K562 treated with DMSO at 1 percent for 4 hours (cell line): ENCODE measurements around the gene TBX10. TPM values are rescaled to one million over a fixed set of nuclear protein-coding genes. Genes with fewer than 3 reads are reported as not detected.

Experiments used
- total RNA-seq: library from RNA; unstranded; fragments of 300-600 nt; gene quantifications from 2 replicates; pipeline ENCODE4 v1.2.3, GENCODE V29; 2022; ENCODE audit not compliant: insufficient read depth

Gene TBX10
- not detected in 2 replicates for total RNA-seq

GRCh38 chr11:67639438-67639859 lies at the start of gene TBX10:
Gene TBX10 (minus strand): TSS chr11:67639763. CDS start chr11:67639472, 291 bp downstream.

GRCh38 chr11:67674442-67674871 lies 34.9 kb upstream of the TBX10 start, which contains the start of gene ALDH3B2:
Gene ALDH3B2 (minus strand): TSS chr11:67674623. CDS start chr11:67666935, 7,688 bp downstream.

GRCh38 chr11:67629386-67630227 lies 10.0 kb downstream of the TBX10 start, which contains the start of gene NUDT8:
Gene NUDT8 (minus strand): TSS chr11:67629937. CDS start chr11:67629911, 26 bp downstream.

GRCh38 chr11:67606492-67607295 lies 32.9 kb downstream of the TBX10 start, which contains the start of gene NDUFV1:
Gene NDUFV1 (plus strand): TSS chr11:67606936. CDS start chr11:67607005, 69 bp downstream.

GRCh38 chr11:67583247-67584204 lies 56.0 kb downstream of the TBX10 start, which contains the start of gene GSTP1:
Gene GSTP1 (plus strand): TSS chr11:67583812. CDS start chr11:67583844, 32 bp downstream.

Other genes starting within 250 kb of the TBX10 start
- gene RAD9A, start 247.8 kb downstream of the TBX10 start, total RNA-seq: 38.7 and 39.2 TPM in 2 replicates
- gene PPP1CA, start 237.9 kb downstream of the TBX10 start, total RNA-seq: 321 and 325 TPM in 2 replicates
- gene TBC1D10C, start 235.7 kb downstream of the TBX10 start, total RNA-seq: 1.4 and 1.7 TPM in 2 replicates
- gene CARNS1, start 224.1 kb downstream of the TBX10 start, total RNA-seq: not detected in 2 replicates
- gene RPS6KB2, start 211.3 kb downstream of the TBX10 start, total RNA-seq: 72.1 and 83.4 TPM in 2 replicates
- 2.1 and 2.5 TPM in 2 replicates for gene PTPRCAP, start 202.1 kb downstream of the TBX10 start, total RNA-seq
- gene CORO1B, start 196.3 kb downstream of the TBX10 start, total RNA-seq: 222 and 228 TPM in 2 replicates
- not detected in 2 replicates for gene GPR152, start 187.0 kb downstream of the TBX10 start, total RNA-seq
- not detected in 2 replicates for gene CABP4, start 184.4 kb downstream of the TBX10 start, total RNA-seq
- 44.8 and 54.3 TPM in 2 replicates for gene TMEM134, start 170.5 kb downstream of the TBX10 start, total RNA-seq
- 111 and 127 TPM in 2 replicates for gene AIP, start 156.7 kb downstream of the TBX10 start, total RNA-seq
- 39.7 and 47.4 TPM in 2 replicates for gene PITPNM1, start 134.4 kb downstream of the TBX10 start, total RNA-seq
- gene CDK2AP2, start 131.6 kb downstream of the TBX10 start, total RNA-seq: 117 and 122 TPM in 2 replicates
- gene CABP2, start 116.3 kb downstream of the TBX10 start, total RNA-seq: not detected in 2 replicates
- 2,202 and 2,224 TPM in 2 replicates for gene GSTP1, start 56.0 kb downstream of the TBX10 start, total RNA-seq
- gene NDUFV1, start 32.8 kb downstream of the TBX10 start, total RNA-seq: 188 and 204 TPM in 2 replicates
- 12.3 and 16.7 TPM in 2 replicates for gene NUDT8, start 9.8 kb downstream of the TBX10 start, total RNA-seq
- gene ACY3, start 11.0 kb upstream of the TBX10 start, total RNA-seq: not detected in 2 replicates
- not detected in 2 replicates for gene ALDH3B2, start 34.9 kb upstream of the TBX10 start, total RNA-seq